Gastrocnemius medialis (tissue), 4 donors: ENCODE measurements around the gene SLC16A9. TPM values are rescaled to one million over a fixed set of nuclear protein-coding genes. Genes with fewer than 3 reads are reported as not detected.

Experiments used
- ATAC-seq, 2 donors: fragments of 150-250 bp; one replicate each; pipeline ENCODE4 v1.9.1; 2016
- DNase-seq, 2 donors: peaks; one replicate each; pipeline ENCODE4 v3.0.0-alpha.2; 2019
- H3K27ac ChIP-seq, 4 donors: fragments of 200-600 bp; sonication (generic); 1 replicate in 1 of 4; 2 replicates in 3 of 4; pipeline ENCODE4 v1.5.1; 2016 to 2018; ENCODE audit warnings: mild to moderate bottlenecking in 2 of 4, moderate library complexity in 1 of 4
- H3K27me3 ChIP-seq, 3 donors: fragments of 200-600 bp; sonication (generic) in 2 of 3; 1 replicate in 1 of 3; 2 replicates in 2 of 3; pipeline versions ENCODE4 v1.5.1 to v1.6.0; 2016 to 2019; ENCODE audit warnings: mild to moderate bottlenecking in 1 of 3, moderate library complexity in 1 of 3
- H3K36me3 ChIP-seq, 2 donors: fragments of 200-600 bp; sonication (generic) in 1 of 2; one replicate each; pipeline ENCODE4 v1.5.1; 2017 to 2018
- H3K4me1 ChIP-seq, 2 donors: fragments of 200-600 bp; sonication (generic) in 1 of 2; one replicate each; pipeline ENCODE4 v1.5.1; 2016 to 2017; ENCODE audit warnings: mild to moderate bottlenecking in 2 of 2
- H3K4me3 ChIP-seq, 4 donors: fragments of 200-600 bp; sonication (generic) in 3 of 4; 1 replicate in 1 of 4; 2 replicates in 3 of 4; pipeline ENCODE4 v1.5.1; 2016 to 2019; ENCODE audit warnings: mild to moderate bottlenecking in 2 of 4
- H3K9me3 ChIP-seq, 3 donors: fragments of 200-600 bp; sonication (generic) in 2 of 3; 1 replicate in 1 of 3; 2 replicates in 2 of 3; pipeline ENCODE4 v1.5.1; 2016 to 2019
- POLR2A ChIP-seq, 2 donors: fragments of 450-650 bp; IDR thresholded peaks; one replicate each; pipeline ENCODE4 v1.6.1; 2017; ENCODE audit warnings: antibody characterized with exemption in 2 of 2, mild to moderate bottlenecking in 2 of 2, moderate library complexity in 2 of 2
- in situ Hi-C, 4 donors: fragments of 200-750 bp; cut with MboI; loops; one replicate each; pipeline versions ENCODE4 v1.15.0 to v1.8.0; 2017; ENCODE audit warnings: low sequenced_read_pairs in 4 of 4
- intact Hi-C: fragments of 100-400 bp; cut with DNase I; formaldehyde crosslinking; loops from one replicate; pipeline ENCODE4 v1.15.1; 2023; ENCODE audit warnings: low total_unique reads
- total RNA-seq, 4 donors: library from RNA; depleted of rRNA; stranded (reverse); fragments of >200 nt; gene quantifications; one replicate each; pipeline versions ENCODE4 v1.1.0 to v1.2.3, GENCODE V29; 2016
- TF ChIP-seq, protein P1 (sequence below), 5 experiments: fragments of 450-650 bp in 3 of 5; fragments of 200-600 bp in 2 of 5; sonication (generic) in 2 of 5; IDR thresholded peaks in 4 of 5; conservative IDR thresholded peaks in 1 of 5; 1 replicate in 4 of 5; 2 replicates in 1 of 5; pipeline ENCODE4 v1.5.1; 2016 to 2019; ENCODE audit warnings: antibody characterized with exemption in 5 of 5, mild to moderate bottlenecking in 3 of 5, moderate library complexity in 3 of 5

Gene SLC16A9
- total RNA-seq, 4 donors from 2014 or later = 0.73 to 7.4 (median 3.3) TPM

GRCh38 chr10:59627366-59628018 is 82.2 kb downstream of the SLC16A9 start:
- TF ChIP-seq, protein P1, sequence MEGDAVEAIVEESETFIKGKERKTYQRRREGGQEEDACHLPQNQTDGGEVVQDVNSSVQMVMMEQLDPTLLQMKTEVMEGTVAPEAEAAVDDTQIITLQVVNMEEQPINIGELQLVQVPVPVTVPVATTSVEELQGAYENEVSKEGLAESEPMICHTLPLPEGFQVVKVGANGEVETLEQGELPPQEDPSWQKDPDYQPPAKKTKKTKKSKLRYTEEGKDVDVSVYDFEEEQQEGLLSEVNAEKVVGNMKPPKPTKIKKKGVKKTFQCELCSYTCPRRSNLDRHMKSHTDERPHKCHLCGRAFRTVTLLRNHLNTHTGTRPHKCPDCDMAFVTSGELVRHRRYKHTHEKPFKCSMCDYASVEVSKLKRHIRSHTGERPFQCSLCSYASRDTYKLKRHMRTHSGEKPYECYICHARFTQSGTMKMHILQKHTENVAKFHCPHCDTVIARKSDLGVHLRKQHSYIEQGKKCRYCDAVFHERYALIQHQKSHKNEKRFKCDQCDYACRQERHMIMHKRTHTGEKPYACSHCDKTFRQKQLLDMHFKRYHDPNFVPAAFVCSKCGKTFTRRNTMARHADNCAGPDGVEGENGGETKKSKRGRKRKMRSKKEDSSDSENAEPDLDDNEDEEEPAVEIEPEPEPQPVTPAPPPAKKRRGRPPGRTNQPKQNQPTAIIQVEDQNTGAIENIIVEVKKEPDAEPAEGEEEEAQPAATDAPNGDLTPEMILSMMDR (IDR thresholded peaks at IDR 0.05 in 4 of 5, conservative IDR thresholded peaks at IDR 0.05 in 1 of 5) = no peak
- no peak for TF ChIP-seq POLR2A (IDR thresholded peaks at IDR 0.05)
- DNase-seq (no peak), ATAC-seq (no peak)
- Histone ChIP-seq H3K27me3 (no peaks in the 10 kb centered on the region), H3K36me3 (no peaks in the 10 kb centered on the region), H3K9me3 (no peaks in the 10 kb centered on the region), H3K4me1 (no peaks in the 10 kb centered on the region), H3K4me3 (no peak overlapping the region), H3K27ac (no peak overlapping the region)
- intact Hi-C loops (loop anchor here (2.0 to 10.0 kb wide), 4 partner anchors 80 to 807 kb away; partner anchors contain the start of genes CCDC6 and SLC16A9), in situ Hi-C loops (loop anchor here (5.0 to 25.0 kb wide), 6 partner anchors 177 to 673 kb away; partner anchors contain the start of gene CCDC6 (in 1 of the 4))

GRCh38 chr10:59626523-59626869 is 83.2 kb downstream of the SLC16A9 start:
- H3K36me3 ChIP-seq = no peaks in the 10 kb centered on the region
- H3K4me1 ChIP-seq = no peaks in the 10 kb centered on the region
- H3K4me3 ChIP-seq = no peak overlapping the region
- in situ Hi-C loops (loop anchor here (5.0 to 25.0 kb wide), 6 partner anchors 178 to 672 kb away; partner anchors contain the start of gene CCDC6 (in 1 of the 4)), intact Hi-C loops (loop anchor here (1.0 to 10.0 kb wide), 6 partner anchors 81 to 808 kb away; partner anchors contain the start of genes CCDC6 and SLC16A9)
- no peaks in the 10 kb centered on the region for H3K9me3 ChIP-seq
- no peak for ATAC-seq
- TF ChIP-seq, protein P1 (IDR thresholded peaks at IDR 0.05 in 4 of 5, conservative IDR thresholded peaks at IDR 0.05 in 1 of 5) = no peak
- TF ChIP-seq POLR2A (IDR thresholded peaks at IDR 0.05) = no peak
- no peak for DNase-seq
- no peak overlapping the region for H3K27ac ChIP-seq
- H3K27me3 ChIP-seq = no peaks in the 10 kb centered on the region

DNA sequence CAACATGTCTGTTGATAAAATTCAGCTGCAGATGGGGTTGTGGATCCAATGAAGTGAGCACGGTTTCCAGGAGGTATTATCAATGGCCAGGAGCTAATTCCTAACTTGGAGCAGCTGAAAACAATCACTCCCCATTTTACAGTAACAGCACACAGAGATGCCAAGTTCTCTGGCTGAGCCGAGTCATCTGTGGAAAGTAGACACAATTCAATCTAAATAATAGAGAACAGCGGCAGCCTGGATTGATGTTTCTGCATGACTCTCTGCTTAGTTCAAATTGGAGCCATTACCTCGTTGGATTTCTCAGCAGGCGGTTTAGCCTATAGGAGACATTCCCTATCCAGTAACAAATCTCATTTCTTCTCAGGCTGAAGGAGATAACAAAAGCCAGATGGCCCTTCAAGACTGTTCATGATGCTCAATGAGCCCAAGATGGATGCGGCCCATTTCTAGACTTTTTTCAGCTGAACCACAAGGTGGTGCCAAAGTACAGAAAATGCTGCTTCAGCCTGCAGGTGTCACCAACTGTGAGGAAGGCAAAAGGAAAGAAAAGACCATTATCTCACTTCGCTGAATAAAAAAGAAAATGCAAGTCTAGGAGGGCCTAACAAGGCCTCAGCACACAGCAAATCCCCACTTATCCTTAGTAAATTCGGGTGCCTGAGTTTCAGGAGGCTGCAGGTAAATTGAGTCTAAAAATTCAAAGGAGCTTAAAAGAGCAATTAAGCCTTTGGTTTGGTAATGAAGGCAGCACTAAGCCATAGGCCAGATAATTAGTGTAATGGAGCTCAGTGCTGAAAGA is 83.7 kb downstream of the SLC16A9 start:
- no peak overlapping the region for H3K27ac ChIP-seq
- peak; percentile 24 to 26 for DNase-seq

GRCh38 chr10:59624951-59625350 is 84.7 kb downstream of the SLC16A9 start:
- TF ChIP-seq, protein P1 (IDR thresholded peaks at IDR 0.05 in 4 of 5, conservative IDR thresholded peaks at IDR 0.05 in 1 of 5) = no peak
- TF ChIP-seq POLR2A (IDR thresholded peaks at IDR 0.05) = no peak
- Histone ChIP-seq H3K36me3 (no peaks in the 10 kb centered on the region), H3K9me3 (no peaks in the 10 kb centered on the region), H3K4me1 (no peaks in the 10 kb centered on the region), H3K4me3 (no peak overlapping the region), H3K27ac (no peak overlapping the region), H3K27me3 (no peaks in the 10 kb centered on the region)
- no peak for DNase-seq
- intact Hi-C loops = loop anchor here (5.0 to 10.0 kb wide), 4 partner anchors 82 to 843 kb away; partner anchors contain the start of genes CCDC6 and SLC16A9
- ATAC-seq = no peak
- in situ Hi-C loops = loop anchor here (5.0 to 25.0 kb wide), 11 partner anchors 180 to 838 kb away; partner anchors contain the start of gene CCDC6 (in 1 of the 4)

More for the DNA sequence above, 83.7 kb downstream of the SLC16A9 start:
- peak; percentile 89 to 93 for ATAC-seq
- Histone ChIP-seq H3K4me1 (no peaks in the 10 kb centered on the region), H3K27me3 (no peaks in the 10 kb centered on the region), H3K4me3 (no peak overlapping the region), H3K36me3 (no peaks in the 10 kb centered on the region), H3K9me3 (no peaks in the 10 kb centered on the region)
- TF ChIP-seq POLR2A (IDR thresholded peaks at IDR 0.05) = no peak
- TF ChIP-seq, protein P1 (IDR thresholded peaks at IDR 0.05 in 4 of 5, conservative IDR thresholded peaks at IDR 0.05 in 1 of 5) = peak; percentile 76 to 86 (median 84)
- intact Hi-C loops (loop anchor here (1.0 to 10.0 kb wide), 6 partner anchors 81 to 809 kb away; partner anchors contain the start of genes CCDC6 and SLC16A9), in situ Hi-C loops (loop anchor here (5.0 to 25.0 kb wide), 6 partner anchors 179 to 671 kb away; partner anchors contain the start of gene CCDC6 (in 1 of the 4))
